Endothelial cell of umbilical vein (primary cell): Measurements from ENCODE around the gene ATXN2. TPM values are rescaled to one million over a fixed set of nuclear protein-coding genes. Genes with fewer than 3 reads are reported as not detected.

Experiments
- BruUV-seq: library from RNA; stranded (reverse); fragments of 400-500 nt; replicated peaks from 2 replicates; lab custom pipeline; 2021; lab: Mats Ljungman, UMichigan
- CTCF ChIA-PET: fragments of 300-600, 350-600 bp; sonication (Branson Sonifier 250); formaldehyde crosslinking; loops from one replicate; lab custom pipeline; 2021; ENCODE audit warnings: antibody characterized with exemption, inconsistent platforms; lab: Charles Lee
- POLR2A ChIA-PET: fragments of 300-600, 350-600 bp; sonication (Branson Sonifier 250); formaldehyde crosslinking; loops from one replicate; lab custom pipeline; 2021; ENCODE audit warnings: antibody characterized with exemption, inconsistent platforms; lab: Charles Lee
- DNase-seq: peaks from one replicate; pipeline ENCODE4 v3.0.0-alpha.2; 2011; ENCODE audit warnings: low read depth, low spot score
- FAIRE-seq: peaks from 2 replicates; lab custom pipeline; 2011; peaks lifted over from hg19 to GRCh38; lab: Jason Lieb, UNC
- H2AFZ ChIP-seq: 2 replicates; pipeline ENCODE4 v1.6.0; 2012; ENCODE audit warnings: low read depth, low read length, control low read depth, inconsistent platforms
- H3K27ac ChIP-seq: 2 replicates; pipeline ENCODE4 v1.5.1; 2011; ENCODE audit warnings: low read depth, mild to moderate bottlenecking, control low read depth, low read length, moderate library complexity; ENCODE audit not compliant: insufficient read depth
- H3K27me3 ChIP-seq, 2 experiments: 2 replicates each; pipeline versions ENCODE4 v1.6.0 to v1.6.1; 2011; ENCODE audit warnings: low read length in 2 of 2, mixed read lengths in 1 of 2; ENCODE audit not compliant: control insufficient read depth in 2 of 2, insufficient read depth in 2 of 2
- H3K36me3 ChIP-seq, 2 experiments: 2 replicates in 1 of 2; 3 replicates in 1 of 2; pipeline ENCODE4 v1.5.1; 2011; ENCODE audit warnings: low read length in 2 of 2, mild to moderate bottlenecking in 1 of 2, moderate library complexity in 1 of 2; ENCODE audit not compliant: control insufficient read depth in 2 of 2, insufficient read depth in 2 of 2; ENCODE audit errors: extremely low read depth in 1 of 2
- H3K4me1 ChIP-seq: 3 replicates; pipeline ENCODE4 v1.5.1; 2011; ENCODE audit warnings: mild to moderate bottlenecking, low read length; ENCODE audit not compliant: control insufficient read depth, insufficient read depth; ENCODE audit errors: extremely low read depth
- H3K4me2 ChIP-seq: 2 replicates; pipeline ENCODE4 v1.6.1; 2011; ENCODE audit warnings: low read length, control low read depth, mixed read lengths; ENCODE audit not compliant: insufficient read depth
- H3K4me3 ChIP-seq, 3 experiments: fragments of 200-600 bp in 1 of 3; sonication (generic), shearing (Covaris generic) in 1 of 3; replicated peaks in 1 of 3; 2 replicates each; pipeline ENCODE4 v1.5.1; 2011 to 2016; ENCODE audit warnings: control low read depth in 3 of 3, low read length in 3 of 3, mild to moderate bottlenecking in 2 of 3, inconsistent platforms in 1 of 3, low read depth in 1 of 3, moderate library complexity in 1 of 3; ENCODE audit not compliant: insufficient read depth in 1 of 3
- H3K79me2 ChIP-seq: 2 replicates; pipeline ENCODE4 v1.6.0; 2012; ENCODE audit warnings: low read length, inconsistent platforms; ENCODE audit not compliant: control insufficient read depth, insufficient read depth
- H3K9ac ChIP-seq: replicated peaks from 2 replicates; pipeline ENCODE3; 2011; ENCODE audit warnings: low read length, control low read depth; ENCODE audit not compliant: insufficient read depth; ENCODE audit errors: extremely low read depth
- H3K9me1 ChIP-seq: replicated peaks from 3 replicates; pipeline ENCODE4 v1.6.0; 2011; ENCODE audit warnings: mild to moderate bottlenecking, low read length; ENCODE audit not compliant: control insufficient read depth, insufficient read depth; ENCODE audit errors: extremely low read depth
- H3K9me3 ChIP-seq: replicated peaks from 2 replicates; pipeline ENCODE4 v1.5.1; 2012; ENCODE audit warnings: low read length, inconsistent platforms; ENCODE audit not compliant: control insufficient read depth, insufficient read depth
- H4K20me1 ChIP-seq: replicated peaks from 2 replicates; pipeline ENCODE3; 2011; ENCODE audit warnings: mild to moderate bottlenecking, low read length; ENCODE audit not compliant: control insufficient read depth, insufficient read depth; ENCODE audit errors: extremely low read depth
- EZH2 ChIP-seq: IDR thresholded peaks from 2 replicates; pipeline ENCODE4 v1.6.1; 2012; ENCODE audit warnings: borderline replicate concordance, low read depth, mild to moderate bottlenecking, moderate library complexity, low read length, inconsistent platforms; ENCODE audit not compliant: severe bottlenecking
- FOS ChIP-seq: IDR thresholded peaks from 2 replicates; pipeline ENCODE4 v1.6.1; 2011; ENCODE audit warnings: mild to moderate bottlenecking, low read length, moderate library complexity, borderline replicate concordance; ENCODE audit not compliant: insufficient read depth
- JUN ChIP-seq: IDR thresholded peaks from 2 replicates; pipeline ENCODE4 v1.6.1; 2011; ENCODE audit warnings: borderline replicate concordance, low read depth; ENCODE audit not compliant: insufficient read length, insufficient read depth
- MYC ChIP-seq: IDR thresholded peaks from one replicate; pipeline ENCODE4 v1.6.1; 2011; ENCODE audit warnings: mild to moderate bottlenecking, low read depth, low read length
- POLR2A ChIP-seq: IDR thresholded peaks from 2 replicates; pipeline ENCODE4 v1.6.1; 2012; ENCODE audit warnings: low read depth, mild to moderate bottlenecking, control low read depth, low read length
- POLR2AphosphoS5 ChIP-seq: IDR thresholded peaks from 2 replicates; pipeline ENCODE4 v1.6.1; 2012; ENCODE audit warnings: low read depth, mild to moderate bottlenecking, control low read depth, low read length, moderate library complexity; ENCODE audit not compliant: insufficient read depth
- dilution Hi-C: fragments of 300-500 bp; cut with MboI; formaldehyde crosslinking; loops from one replicate; pipeline ENCODE4 v1.15.0; 2019; ENCODE audit warnings: low sequenced_read_pairs; ENCODE audit not compliant: extremely low pct_ligation_motif_present
- intact Hi-C: fragments of 100-400 bp; cut with micrococcal nuclease; formaldehyde crosslinking; loops from one replicate; pipeline ENCODE4 v1.10.0; 2022
- polyA plus RNA-seq, 4 experiments: library from polyadenylated mRNA; depleted of rRNA in 3 of 4; stranded (reverse) in 3 of 4; unstranded in 1 of 4; fragments of >200 nt; gene quantifications; 2 replicates each; pipeline versions ENCODE4 v1.2.1 to v1.2.3, GENCODE V29; 2011 to 2012; ENCODE audit warnings: missing spikeins in 1 of 4
- total RNA-seq: library from RNA; stranded (reverse); gene quantifications from 2 replicates; pipeline ENCODE4 v1.2.3, GENCODE V29; 2021
- TF ChIP-seq, protein P1 (sequence below): IDR thresholded peaks from 2 replicates; pipeline ENCODE4 v1.6.1; 2011; ENCODE audit not compliant: insufficient read depth, insufficient read length
- TF ChIP-seq, protein P2 (sequence below), 2 donors: IDR thresholded peaks; 1 replicate in 1 of 2; 2 replicates in 1 of 2; pipeline ENCODE4 v1.5.1; 2011; ENCODE audit warnings: low read length in 2 of 2, mild to moderate bottlenecking in 2 of 2, moderate library complexity in 2 of 2, control low read depth in 1 of 2, inconsistent platforms in 1 of 2, low read depth in 1 of 2; ENCODE audit not compliant: insufficient read depth in 1 of 2; ENCODE audit errors: extremely low read depth in 1 of 2

The ATXN2 gene
- total and polyA plus RNA-seq, 2 donors (not counting 3 experiments of a cell fraction or from before 2014, with no cell fraction given): 58.9 to 86.7 TPM

- H3K9ac ChIP-seq: no peak overlapping the region
- no peak for DNase-seq
- intact Hi-C loops: no loop called here
- H3K27ac ChIP-seq: no peak overlapping the region
- H3K4me2 ChIP-seq: no peak overlapping the region
- H3K9me3 ChIP-seq: no peaks in the 10 kb centered on the region
- H2AFZ ChIP-seq: no peak overlapping the region
- no TSS peak for BruUV-seq
- POLR2A ChIA-PET: no interaction called here
- no peaks in the 10 kb centered on the region for H3K27me3 ChIP-seq
- H3K4me1 ChIP-seq: no peaks in the 10 kb centered on the region
- H3K9me1 ChIP-seq: no peaks in the 10 kb centered on the region
- dilution Hi-C loops: no loop called here
- peaks cover 8% of the 10 kb centered on the region for H3K79me2 ChIP-seq
- FAIRE-seq: no peak
- no peak for TF ChIP-seq EZH2
- TF ChIP-seq POLR2A: no peak
- TF ChIP-seq, protein P1, sequence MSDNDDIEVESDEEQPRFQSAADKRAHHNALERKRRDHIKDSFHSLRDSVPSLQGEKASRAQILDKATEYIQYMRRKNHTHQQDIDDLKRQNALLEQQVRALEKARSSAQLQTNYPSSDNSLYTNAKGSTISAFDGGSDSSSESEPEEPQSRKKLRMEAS: no peak
- TF ChIP-seq FOS: no peak
- TF ChIP-seq MYC: no peak
- TF ChIP-seq, protein P2, sequence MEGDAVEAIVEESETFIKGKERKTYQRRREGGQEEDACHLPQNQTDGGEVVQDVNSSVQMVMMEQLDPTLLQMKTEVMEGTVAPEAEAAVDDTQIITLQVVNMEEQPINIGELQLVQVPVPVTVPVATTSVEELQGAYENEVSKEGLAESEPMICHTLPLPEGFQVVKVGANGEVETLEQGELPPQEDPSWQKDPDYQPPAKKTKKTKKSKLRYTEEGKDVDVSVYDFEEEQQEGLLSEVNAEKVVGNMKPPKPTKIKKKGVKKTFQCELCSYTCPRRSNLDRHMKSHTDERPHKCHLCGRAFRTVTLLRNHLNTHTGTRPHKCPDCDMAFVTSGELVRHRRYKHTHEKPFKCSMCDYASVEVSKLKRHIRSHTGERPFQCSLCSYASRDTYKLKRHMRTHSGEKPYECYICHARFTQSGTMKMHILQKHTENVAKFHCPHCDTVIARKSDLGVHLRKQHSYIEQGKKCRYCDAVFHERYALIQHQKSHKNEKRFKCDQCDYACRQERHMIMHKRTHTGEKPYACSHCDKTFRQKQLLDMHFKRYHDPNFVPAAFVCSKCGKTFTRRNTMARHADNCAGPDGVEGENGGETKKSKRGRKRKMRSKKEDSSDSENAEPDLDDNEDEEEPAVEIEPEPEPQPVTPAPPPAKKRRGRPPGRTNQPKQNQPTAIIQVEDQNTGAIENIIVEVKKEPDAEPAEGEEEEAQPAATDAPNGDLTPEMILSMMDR (IDR thresholded peaks at IDR 0.05; ENCODE audit: extremely low read depth in 1 of 2, insufficient read depth in 1 of 2, low read depth in 1 of 2, low read length in 2 of 2): no peak
- TF ChIP-seq JUN: no peak
- TF ChIP-seq POLR2AphosphoS5: no peak
- H4K20me1 ChIP-seq: peaks cover 1% of the 10 kb centered on the region
- CTCF ChIA-PET: interaction anchor here (0.6 to 1.5 kb wide), 3 partner anchors 10 to 136 kb away, joined by 3 to 6 read pairs (median 4); no protein-coding TSS in a partner anchor
- H3K36me3 ChIP-seq: peaks cover 3% of the 10 kb centered on the region in 2 experiments
- no peak overlapping the region for H3K4me3 ChIP-seq
Observed at GRCh38 chr12:111532751-111533150, 66.4 kb downstream of the ATXN2 start.
